Fibroblast of pulmonary artery (primary cell): ENCODE data around the gene LSP1.

ENCODE experiments used
- DNase-seq: peaks from one replicate; pipeline ENCODE4 v3.0.0-alpha.2; 2010; ENCODE audit warnings: low read depth
- H3K4me3 ChIP-seq: replicated peaks from 2 replicates; pipeline ENCODE4 v1.5.1; 2011; ENCODE audit warnings: low read depth, mild to moderate bottlenecking, control low read depth, low read length, moderate library complexity
- CTCF ChIP-seq: IDR thresholded peaks from 2 replicates; pipeline ENCODE4 v1.5.1; 2011; ENCODE audit warnings: mild to moderate bottlenecking, control low read depth, low read length, inconsistent platforms; ENCODE audit errors: missing control alignments

Gene LSP1

GRCh38 chr11:1877211-1878136 is 24.6 kb downstream of the LSP1 start:
- TF ChIP-seq CTCF = no peak
- peak; percentile 75 for DNase-seq
- H3K4me3 ChIP-seq = no peak overlapping the region

GRCh38 chr11:1878137-1879031 is 25.5 kb downstream of the LSP1 start:
- no peak for DNase-seq
- no peak for TF ChIP-seq CTCF
- H3K4me3 ChIP-seq = no peak overlapping the region

- DNase-seq = no peak
- H3K4me3 ChIP-seq = no peak overlapping the region
- no peak for TF ChIP-seq CTCF
These were observed 26.6 kb downstream of the LSP1 start for GRCh38 chr11:1879342-1879940.

- H3K4me3 ChIP-seq = no peak overlapping the region
- peak; percentile 59 for DNase-seq
- no peak for TF ChIP-seq CTCF
These were observed 27.2 kb downstream of the LSP1 start for GRCh38 chr11:1879941-1880720.

- no peak overlapping the region for H3K4me3 ChIP-seq
- no peak for DNase-seq
- TF ChIP-seq CTCF = no peak
These were observed 28.0 kb downstream of the LSP1 start for GRCh38 chr11:1880746-1881441.
